Stimulated activated effector memory CD8-positive, alpha-beta T cell treated with anti-CD3 and anti-CD28 coated beads, Interleukin-12 subunit alpha, Interleukin-12 subunit beta, amount 100 ng/mL, for 72 hours (primary cell): ENCODE measurements around the gene GLIS2.
A peak's percentile ranks its signal among the peaks of the same experiment; 100 is the strongest.
"Not testable (repeated sequence)": the region's sequence is repeated elsewhere in the genome, so short reads cannot be mapped to it uniquely, and the experiment has no call there.

Experiments used
- ATAC-seq: fragments of 150-1000 bp; cut with Tn5 transposase; 2 replicates; pipeline ENCODE4 v1.10.0; 2021
- DNase-seq, 2 donors: peaks; one replicate each; pipeline ENCODE4 v3.0.0; 2021 to 2022; ENCODE audit warnings: low spot score in 2 of 2
- H3K27ac Mint-ChIP-seq: one replicate; pipeline ENCODE4 v1.8.0; 2022; ENCODE audit warnings: mild to moderate bottlenecking, mixed read lengths
- H3K36me3 Mint-ChIP-seq: one replicate; pipeline ENCODE4 v1.8.0; 2022; ENCODE audit warnings: mild to moderate bottlenecking, mixed read lengths
- H3K4me1 Mint-ChIP-seq: one replicate; pipeline ENCODE4 v1.8.0; 2022; ENCODE audit warnings: mixed read lengths
- H3K4me3 Mint-ChIP-seq: one replicate; pipeline ENCODE4 v1.8.0; 2022; ENCODE audit warnings: mild to moderate bottlenecking, mixed read lengths
- H3K9me3 Mint-ChIP-seq: one replicate; pipeline ENCODE4 v1.8.0; 2022; ENCODE audit warnings: mixed read lengths

The GLIS2 gene

DNA sequence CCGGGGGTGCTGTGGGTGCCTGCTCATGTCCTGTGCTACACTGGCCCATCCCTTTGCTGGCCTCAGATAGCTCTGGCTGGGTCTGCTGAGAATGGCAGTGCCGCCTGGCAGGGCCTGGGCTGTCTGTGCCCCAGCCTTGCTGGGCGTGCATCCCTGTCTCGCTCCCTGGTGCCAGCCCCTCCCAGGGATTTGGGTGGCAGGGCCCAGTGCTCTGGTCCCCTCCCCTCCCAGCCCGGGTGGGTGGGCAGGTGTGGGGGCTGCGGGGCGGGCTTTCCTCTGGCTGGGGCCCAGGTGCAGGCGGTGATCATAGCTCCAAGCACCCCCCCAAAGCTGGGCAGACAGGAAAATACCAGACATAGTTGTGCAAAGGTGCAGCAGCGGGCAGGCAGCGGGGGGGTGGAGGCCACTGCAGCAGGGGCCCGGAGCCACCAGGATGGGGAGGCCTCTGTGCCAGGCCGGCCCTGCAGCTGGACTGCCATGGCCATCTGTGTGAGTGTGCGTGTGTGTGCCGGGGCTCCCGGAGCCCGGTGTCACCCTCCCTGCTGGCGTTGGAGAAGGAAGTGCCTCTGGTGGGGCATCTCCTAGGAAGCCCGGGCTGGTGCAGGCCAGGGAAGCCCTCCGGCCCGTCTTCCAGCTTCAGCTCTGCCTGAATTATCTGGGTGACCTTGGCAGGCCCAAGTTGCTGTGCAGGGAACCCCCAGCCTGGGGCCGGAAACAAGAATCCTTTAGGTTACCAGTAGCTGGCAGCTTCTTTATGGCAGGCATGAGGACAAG lies 7.4 kb downstream of the GLIS2 start:
- no peaks in the 10 kb centered on the region for H3K36me3 Mint-ChIP-seq
- no peak overlapping the region for H3K4me3 Mint-ChIP-seq
- DNase-seq (no peak), ATAC-seq (no peak)
- H3K4me1 Mint-ChIP-seq = peaks cover 12% of the 10 kb centered on the region
- no peak overlapping the region for H3K27ac Mint-ChIP-seq
- H3K9me3 Mint-ChIP-seq = no peaks in the 10 kb centered on the region

DNA sequence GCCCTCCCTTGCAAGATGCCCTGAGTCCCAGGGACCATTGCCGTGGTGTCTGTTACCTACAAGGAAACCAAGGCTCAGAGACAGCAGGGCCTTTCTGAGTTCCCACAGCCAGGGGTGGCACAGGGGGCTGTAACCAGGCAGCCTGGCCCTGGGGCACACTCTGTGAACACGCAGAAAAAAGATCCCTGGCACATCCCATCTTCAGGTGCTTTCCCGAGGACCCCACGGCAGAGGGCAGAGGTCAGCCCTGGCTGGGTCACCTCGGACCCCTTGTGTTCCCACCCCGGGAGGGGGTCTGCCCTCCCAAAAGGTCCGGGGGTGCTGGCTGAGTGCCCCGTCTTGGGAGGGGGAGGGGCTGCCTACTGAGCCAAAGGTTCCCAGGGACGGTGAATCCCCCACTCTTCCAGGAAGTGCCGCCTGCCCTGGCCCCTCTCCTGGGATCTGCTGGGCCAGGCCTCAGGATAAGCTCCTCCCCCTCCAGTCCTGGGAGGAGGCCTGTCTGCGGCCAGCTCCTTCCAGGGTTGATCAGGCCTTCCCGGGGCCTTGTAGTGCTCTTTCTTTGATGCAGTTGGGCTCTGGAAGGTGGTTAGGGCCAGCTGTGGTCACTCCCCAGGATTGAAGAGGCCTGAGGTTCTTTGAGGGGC lies 8.1 kb downstream of the GLIS2 start:
- no peaks in the 10 kb centered on the region for H3K9me3 Mint-ChIP-seq

DNA sequence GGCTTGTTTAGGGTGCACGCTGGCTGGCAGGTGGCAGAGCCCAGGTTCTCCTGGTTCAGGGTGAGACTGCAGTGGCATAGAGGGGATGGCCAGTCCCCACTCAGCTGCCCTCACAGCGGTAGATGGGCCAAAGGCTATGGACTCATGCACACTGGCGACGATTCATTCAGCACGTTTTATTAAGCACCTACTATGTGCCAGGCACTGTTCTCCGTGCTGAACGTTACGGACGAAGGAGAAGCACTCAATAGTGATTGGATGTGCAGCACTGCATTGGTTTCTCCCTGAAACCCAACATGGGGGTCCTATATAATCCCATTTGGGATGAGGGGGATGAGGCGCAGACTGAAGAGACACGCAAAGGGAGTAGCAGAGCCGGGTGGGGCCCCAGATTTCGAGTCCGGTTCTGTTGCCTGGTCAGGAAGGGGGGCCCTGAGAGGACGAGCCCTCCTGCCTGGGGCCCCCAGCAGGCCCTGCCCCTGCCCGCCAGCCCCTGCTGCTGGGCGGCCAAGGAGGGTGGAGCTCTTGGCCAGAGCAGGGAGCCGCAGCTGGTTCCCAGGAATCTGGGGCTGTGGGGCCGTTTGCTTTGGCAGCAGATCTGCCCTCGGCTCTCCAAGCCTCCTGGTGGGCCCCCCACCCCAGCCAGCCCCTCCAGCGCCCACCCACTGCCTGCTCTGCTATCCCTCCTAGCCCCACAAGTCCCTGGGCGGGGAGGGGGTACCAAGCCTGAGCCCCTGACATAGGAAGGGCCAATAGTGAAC lies 8.8 kb downstream of the GLIS2 start:
- Mint-ChIP-seq H3K9me3 (no peaks in the 10 kb centered on the region), H3K4me1 (peaks cover 1% of the 10 kb centered on the region), H3K27ac (no peak overlapping the region), H3K4me3 (no peak overlapping the region), H3K36me3 (no peaks in the 10 kb centered on the region)
- ATAC-seq (no peak), DNase-seq (no peak)

More for the DNA sequence above, 8.1 kb downstream of the GLIS2 start:
- no peaks in the 10 kb centered on the region for H3K36me3 Mint-ChIP-seq
- H3K27ac Mint-ChIP-seq = no peak overlapping the region
- ATAC-seq (no peak), DNase-seq (no peak)
- H3K4me1 Mint-ChIP-seq = peaks cover 8% of the 10 kb centered on the region
- H3K4me3 Mint-ChIP-seq = no peak overlapping the region

DNA sequence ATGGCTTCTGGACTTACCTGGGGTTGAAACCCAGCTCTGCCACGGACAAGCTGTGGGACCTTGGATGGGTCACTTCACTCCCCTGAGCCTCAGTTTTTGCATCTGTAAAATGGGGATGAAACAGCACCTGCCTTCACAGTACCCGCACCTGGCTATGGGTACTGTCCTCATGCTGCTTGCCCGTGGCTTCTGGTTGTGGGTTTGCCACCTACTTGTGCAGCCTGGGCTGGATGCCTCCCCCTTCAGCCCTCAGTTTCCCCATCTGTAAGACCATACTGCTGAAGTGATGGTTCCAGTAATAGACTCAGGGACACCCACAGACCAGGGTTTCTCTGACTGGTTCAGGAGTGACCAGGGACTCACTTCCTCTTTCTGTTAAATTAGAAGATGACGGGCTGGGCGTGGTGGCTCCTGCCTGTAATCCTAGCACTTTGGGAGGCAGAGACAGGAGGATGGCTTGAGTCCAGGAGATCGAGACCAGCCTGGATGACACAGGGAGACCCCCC lies 9.4 kb downstream of the GLIS2 start:
- Mint-ChIP-seq H3K27ac (no peak overlapping the region), H3K36me3 (no peaks in the 10 kb centered on the region), H3K4me3 (no peak overlapping the region), H3K9me3 (no peaks in the 10 kb centered on the region), H3K4me1 (no peaks in the 10 kb centered on the region)
- no peak for ATAC-seq
- DNase-seq = no peak

DNA sequence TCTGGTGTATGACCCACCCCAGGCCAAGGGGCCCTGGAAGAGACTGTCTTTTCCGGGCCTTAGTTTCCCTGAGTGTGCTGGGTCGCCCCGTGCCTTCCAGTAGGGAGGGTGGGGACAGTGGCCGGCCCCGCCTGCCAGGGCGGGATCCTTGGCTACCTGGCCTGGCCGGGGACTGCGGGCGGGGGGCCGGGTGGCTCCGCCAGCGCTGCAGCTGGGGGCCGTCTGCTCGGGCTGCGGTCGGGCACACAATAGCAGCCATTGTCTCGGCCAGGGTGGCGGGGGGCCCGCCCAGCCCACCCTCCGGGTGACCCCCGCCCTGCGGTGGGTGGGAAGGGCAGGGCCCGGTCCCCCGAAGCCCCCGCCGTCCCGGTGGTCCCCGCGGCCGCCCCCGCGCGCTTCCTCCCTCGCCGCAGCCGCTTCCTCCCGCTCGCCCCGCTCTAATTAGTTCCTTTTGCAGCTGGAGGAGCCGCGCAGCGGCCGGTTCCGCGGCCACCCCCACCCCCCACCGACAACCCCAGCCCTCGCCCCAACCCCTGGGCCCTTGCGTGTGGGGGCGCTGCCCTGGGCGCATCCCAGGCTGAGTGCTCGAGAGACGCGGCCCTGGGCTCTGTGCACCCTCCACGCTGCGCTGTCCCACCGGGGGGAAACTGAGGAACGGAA lies 11.6 kb downstream of the GLIS2 start:
- peak overlapping the region; percentile 54 for H3K4me3 Mint-ChIP-seq
- H3K27ac Mint-ChIP-seq = no peak overlapping the region
- H3K36me3 Mint-ChIP-seq = no peaks in the 10 kb centered on the region
- ATAC-seq = peak; percentile 33
- H3K4me1 Mint-ChIP-seq = no peaks in the 10 kb centered on the region
- DNase-seq = no peak
- no peaks in the 10 kb centered on the region for H3K9me3 Mint-ChIP-seq

DNA sequence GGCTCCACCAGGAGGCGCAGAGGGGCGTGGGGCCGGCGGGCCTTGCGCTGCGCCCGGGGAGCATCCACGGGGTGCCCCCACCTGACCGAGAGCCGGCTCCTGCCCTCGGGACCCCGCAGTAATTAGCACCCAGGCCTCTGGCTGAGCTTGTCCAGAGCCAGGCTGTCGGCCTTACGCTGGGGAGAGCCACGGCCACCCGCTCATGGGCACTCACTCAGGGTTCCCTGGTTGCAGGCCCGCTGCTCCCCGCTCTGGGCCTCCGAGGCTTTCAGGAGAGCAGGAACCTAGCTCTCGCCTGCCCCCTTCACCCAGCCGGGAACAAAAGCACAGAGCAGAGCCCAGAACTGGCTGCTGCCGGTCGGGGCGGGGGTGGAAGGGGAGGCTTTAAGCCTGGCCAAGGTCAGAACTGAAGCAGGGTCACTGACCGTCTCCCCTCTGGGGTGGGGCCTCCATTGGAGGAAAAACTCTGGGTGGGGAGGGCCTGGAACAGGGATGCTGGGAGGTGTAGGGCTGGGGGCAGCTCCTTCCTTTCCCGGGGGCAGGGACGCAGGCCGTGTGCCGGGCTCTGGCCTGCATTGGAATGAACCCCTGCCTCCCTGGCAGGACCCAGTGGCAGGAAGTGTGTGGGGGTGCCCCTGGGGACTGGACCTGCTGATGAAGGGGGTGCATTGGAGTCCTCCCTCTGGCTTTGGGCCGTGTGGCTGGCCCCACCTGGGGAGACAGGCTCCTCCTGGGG lies 12.3 kb downstream of the GLIS2 start:
- Mint-ChIP-seq H3K27ac (no peak overlapping the region), H3K36me3 (no peaks in the 10 kb centered on the region), H3K9me3 (no peaks in the 10 kb centered on the region), H3K4me3 (peak overlapping the region; percentile 54), H3K4me1 (no peaks in the 10 kb centered on the region)
- DNase-seq = peak in 1 of 2 donors; percentile 64
- ATAC-seq = peak; percentile 58

DNA sequence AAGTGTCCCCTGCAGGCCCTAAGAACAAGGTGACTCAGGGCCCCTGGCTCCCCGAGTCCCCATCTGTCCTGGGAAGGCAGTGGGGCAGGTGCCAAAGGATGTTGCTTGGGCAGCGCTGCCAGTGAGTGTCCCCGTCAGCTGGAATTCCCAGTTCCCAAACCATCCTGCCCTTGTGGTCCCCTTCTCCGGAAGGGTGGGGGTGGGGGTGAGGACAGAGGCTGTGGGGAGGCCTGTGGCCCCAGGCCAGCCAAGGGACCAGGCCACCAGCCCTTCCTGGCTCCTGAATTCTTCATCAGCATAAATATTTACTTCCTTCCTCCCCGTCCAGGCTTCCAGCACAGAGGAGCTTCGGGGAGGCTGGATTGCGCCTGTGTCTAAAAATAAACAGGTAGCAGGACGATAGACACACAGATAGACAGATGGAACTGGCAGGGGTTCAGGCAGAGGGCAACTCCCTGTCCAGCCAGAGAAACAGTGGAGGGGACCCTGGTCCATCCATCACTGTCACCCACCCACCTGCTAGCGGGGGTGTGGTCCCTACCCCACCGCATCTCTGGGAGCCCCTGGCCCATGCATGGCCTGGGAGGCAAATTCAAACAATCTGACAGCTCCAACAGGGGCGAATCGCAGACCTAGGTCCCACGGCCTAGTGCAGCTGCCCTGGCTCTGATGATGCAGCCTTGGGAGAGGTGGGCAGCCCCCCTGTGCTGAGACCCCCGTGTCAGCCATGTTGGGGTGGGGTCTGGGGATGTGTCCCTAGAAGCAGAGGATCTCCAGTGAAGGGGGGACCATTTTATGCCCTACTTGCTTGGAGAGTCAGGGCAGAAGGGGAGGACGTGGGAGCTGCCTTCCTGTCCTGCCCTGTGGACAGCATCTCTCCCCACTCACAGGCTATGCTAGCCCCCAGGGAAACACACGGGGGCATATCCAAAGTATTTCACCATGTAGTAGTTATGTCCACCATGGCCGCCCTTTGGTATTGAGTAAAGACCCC lies 13.2 kb downstream of the GLIS2 start:
- DNase-seq = no peak
- Mint-ChIP-seq H3K4me1 (no peaks in the 10 kb centered on the region), H3K4me3 (peak overlapping the region; percentile 54), H3K36me3 (no peaks in the 10 kb centered on the region), H3K9me3 (no peaks in the 10 kb centered on the region), H3K27ac (no peak overlapping the region)
- ATAC-seq = no peak

DNA sequence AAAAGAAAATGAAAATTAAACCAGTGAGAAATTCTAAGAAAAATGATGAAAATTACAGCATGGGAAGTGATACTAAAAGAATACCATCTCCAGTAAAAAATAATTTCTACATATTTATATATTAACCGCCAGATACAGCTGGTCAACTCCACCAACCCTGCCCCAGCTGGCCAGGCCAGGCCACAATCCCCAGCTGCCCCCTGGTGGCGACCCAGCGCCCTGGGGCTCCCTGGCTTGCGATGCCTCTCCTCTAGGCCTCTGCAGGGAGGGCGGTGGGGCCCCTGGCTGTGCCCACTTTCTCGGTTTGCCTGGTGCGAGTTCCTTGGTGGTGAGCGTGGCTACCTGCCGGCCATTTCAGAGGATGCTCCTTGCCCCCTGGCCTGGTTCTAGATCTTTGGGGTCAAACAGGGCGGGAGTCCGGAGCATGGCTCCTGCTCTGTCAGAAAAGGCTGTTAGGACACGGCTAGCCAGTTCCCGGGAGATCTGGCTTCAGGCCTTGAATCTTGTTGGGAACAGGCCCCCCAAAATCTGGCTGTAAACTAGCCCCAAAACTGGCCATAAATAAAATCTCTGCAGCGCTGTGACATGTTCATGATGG lies 14.5 kb downstream of the GLIS2 start:
- Mint-ChIP-seq H3K4me1 (no peaks in the 10 kb centered on the region), H3K27ac (no peak overlapping the region), H3K4me3 (no peak overlapping the region), H3K36me3 (no peaks in the 10 kb centered on the region), H3K9me3 (no peaks in the 10 kb centered on the region)
- peak; percentile 75 to 85 for DNase-seq
- ATAC-seq = peak; percentile 81

DNA sequence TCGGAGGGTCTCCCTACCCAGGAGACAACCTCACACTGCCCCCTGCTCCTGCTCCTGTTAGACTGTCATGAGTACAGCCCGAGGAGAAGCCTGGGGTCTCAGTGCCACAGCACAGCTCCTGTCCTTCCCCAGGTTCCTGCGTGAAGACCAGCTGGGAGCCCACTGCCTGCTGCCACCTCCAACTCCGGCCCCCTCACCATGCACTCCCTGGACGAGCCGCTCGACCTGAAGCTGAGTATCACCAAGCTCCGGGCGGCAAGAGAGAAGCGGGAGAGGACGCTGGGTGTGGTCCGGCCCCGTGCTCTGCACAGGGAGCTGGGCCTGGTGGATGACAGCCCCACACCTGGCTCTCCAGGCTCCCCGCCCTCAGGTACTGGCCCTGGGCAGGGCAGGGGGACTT lies 16.2 kb downstream of the GLIS2 start:
- Mint-ChIP-seq H3K9me3 (no peaks in the 10 kb centered on the region), H3K4me1 (no peaks in the 10 kb centered on the region), H3K27ac (no peak overlapping the region), H3K36me3 (no peaks in the 10 kb centered on the region), H3K4me3 (no peak overlapping the region)
- DNase-seq (no peak), ATAC-seq (no peak)

DNA sequence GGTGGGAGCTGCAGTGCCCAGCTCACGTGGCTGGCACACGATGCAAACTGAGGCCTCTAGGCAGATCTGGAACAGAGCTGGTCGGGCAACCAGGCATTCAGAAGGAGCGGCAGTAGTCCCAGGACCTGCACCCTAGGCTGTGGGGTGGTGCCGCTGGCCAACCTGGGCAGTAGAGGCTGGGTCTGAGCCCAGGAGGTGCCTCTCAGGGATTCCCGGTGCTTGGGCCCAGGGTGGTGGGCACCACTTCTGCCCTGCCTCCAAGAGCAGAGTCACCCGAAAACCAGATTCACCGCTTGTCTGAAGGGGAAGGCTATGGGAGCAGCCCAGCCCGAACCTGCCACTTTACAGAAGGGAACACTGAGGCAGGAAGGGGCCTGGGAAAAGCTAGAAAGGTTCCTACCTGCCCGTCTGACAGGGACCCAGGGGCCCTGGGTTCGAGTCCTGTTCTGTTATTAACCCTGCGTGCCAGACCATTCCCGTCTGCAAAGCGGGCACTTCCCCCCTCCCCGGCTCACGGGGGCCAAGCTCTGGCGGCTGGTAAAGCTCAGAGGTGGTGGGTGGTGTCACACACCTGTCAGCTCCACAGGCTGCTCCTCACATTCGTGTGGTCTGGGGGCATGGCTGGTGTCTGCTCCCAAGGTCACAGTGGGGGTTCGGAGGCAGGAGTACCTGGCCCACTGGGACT lies 16.9 kb downstream of the GLIS2 start:
- H3K27ac Mint-ChIP-seq = no peak overlapping the region
- ATAC-seq (no peak), DNase-seq (no peak)
- no peaks in the 10 kb centered on the region for H3K36me3 Mint-ChIP-seq
- no peaks in the 10 kb centered on the region for H3K4me1 Mint-ChIP-seq
- no peak overlapping the region for H3K4me3 Mint-ChIP-seq
- H3K9me3 Mint-ChIP-seq = no peaks in the 10 kb centered on the region

DNA sequence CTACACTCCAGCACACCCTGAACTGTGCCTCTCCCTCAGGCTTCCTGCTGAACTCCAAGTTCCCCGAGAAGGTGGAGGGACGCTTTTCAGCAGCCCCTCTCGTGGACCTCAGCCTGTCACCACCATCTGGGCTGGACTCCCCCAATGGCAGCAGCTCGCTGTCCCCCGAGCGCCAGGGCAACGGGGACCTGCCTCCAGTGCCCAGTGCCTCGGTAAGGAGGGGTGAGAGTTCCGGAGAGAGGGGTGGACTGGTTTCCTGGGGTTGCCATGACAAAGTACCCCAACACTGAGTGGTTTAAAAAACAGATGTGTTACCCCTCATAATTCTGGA lies 17.4 kb downstream of the GLIS2 start:
- no peaks in the 10 kb centered on the region for H3K36me3 Mint-ChIP-seq
- H3K9me3 Mint-ChIP-seq = no peaks in the 10 kb centered on the region
- no peak for ATAC-seq
- no peak overlapping the region for H3K4me3 Mint-ChIP-seq
- H3K4me1 Mint-ChIP-seq = no peaks in the 10 kb centered on the region
- DNase-seq = no peak
- H3K27ac Mint-ChIP-seq = no peak overlapping the region

DNA sequence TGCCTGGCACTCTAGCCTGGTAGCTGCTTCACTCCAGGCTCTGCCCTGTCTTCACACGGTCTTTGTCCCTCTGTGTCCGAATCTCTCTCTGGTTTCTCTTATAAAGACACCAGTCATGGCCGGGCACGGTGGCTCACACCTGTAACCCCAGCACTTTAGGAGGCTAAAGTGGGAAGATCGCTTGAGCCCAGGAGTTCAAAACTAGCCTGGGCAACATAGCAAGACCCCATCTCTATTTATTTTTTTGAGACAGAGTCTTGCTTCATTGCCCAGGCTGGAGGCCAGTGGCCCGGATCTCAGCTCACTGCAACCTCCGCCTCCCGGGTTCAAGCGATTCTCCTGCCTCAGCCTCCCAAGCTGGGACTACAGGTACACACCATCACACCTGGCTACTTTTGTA lies 17.8 kb downstream of the GLIS2 start:
- H3K9me3 Mint-ChIP-seq, H3K36me3 Mint-ChIP-seq, H3K4me1 Mint-ChIP-seq, DNase-seq, H3K4me3 Mint-ChIP-seq, ATAC-seq, H3K27ac Mint-ChIP-seq: not testable (repeated sequence)
